Activated CD8-positive, alpha-beta memory T cell treated with anti-CD3 and anti-CD28 coated beads for 36 hours (primary cell): Measurements from ENCODE around the gene ZNF213. TPM values are rescaled to one million over a fixed set of nuclear protein-coding genes. Genes with fewer than 3 reads are reported as not detected.
"Not testable (repeated sequence)": the region's sequence is repeated elsewhere in the genome, so short reads cannot be mapped to it uniquely, and the experiment has no call there.

ENCODE experiments used
- CTCF ChIA-PET: fragments of 350-600 bp; sonication (Branson Sonifier 250); formaldehyde crosslinking; loops from one replicate; lab custom pipeline; 2021; ENCODE audit warnings: antibody characterized with exemption; lab: Charles Lee
- POLR2A ChIA-PET: fragments of 350-600 bp; sonication (Branson Sonifier 250); formaldehyde crosslinking; loops from one replicate; lab custom pipeline; 2021; ENCODE audit warnings: antibody characterized with exemption; lab: Charles Lee
- total RNA-seq, 2 experiments: library from RNA; stranded (reverse); gene quantifications; one replicate each; pipeline ENCODE4 v1.2.3, GENCODE V29; 2021

Gene ZNF213
- total RNA-seq, 2 experiments from 2014 or later: 8.6 to 9.2 TPM

GRCh38 chr16:3170440-3171180 is 35.8 kb downstream of the ZNF213 start:
- ChIA-PET CTCF (interaction anchor here (0.6 to 6.2 kb wide), 10 partner anchors 11 to 139 kb away, joined by 3 to 40 read pairs (median 4); no protein-coding TSS in a partner anchor), POLR2A (interaction anchor here (0.7 to 1.9 kb wide), 5 partner anchors 36 to 122 kb away, joined by 3 to 5 read pairs (median 3); partner anchors contain the start of genes IL32 and ZNF213)

- ChIA-PET CTCF (interaction anchor here (0.9 to 6.2 kb wide), 16 partner anchors 10 to 140 kb away, joined by 3 to 40 read pairs (median 4); no protein-coding TSS in a partner anchor), POLR2A (interaction anchor here (0.7 to 1.7 kb wide), 4 partner anchors 37 to 123 kb away, joined by 3 to 5 read pairs (median 3); partner anchors contain the start of gene ZNF213)
Measured at GRCh38 chr16:3171181-3171854, 36.5 kb downstream of the ZNF213 start.

DNA sequence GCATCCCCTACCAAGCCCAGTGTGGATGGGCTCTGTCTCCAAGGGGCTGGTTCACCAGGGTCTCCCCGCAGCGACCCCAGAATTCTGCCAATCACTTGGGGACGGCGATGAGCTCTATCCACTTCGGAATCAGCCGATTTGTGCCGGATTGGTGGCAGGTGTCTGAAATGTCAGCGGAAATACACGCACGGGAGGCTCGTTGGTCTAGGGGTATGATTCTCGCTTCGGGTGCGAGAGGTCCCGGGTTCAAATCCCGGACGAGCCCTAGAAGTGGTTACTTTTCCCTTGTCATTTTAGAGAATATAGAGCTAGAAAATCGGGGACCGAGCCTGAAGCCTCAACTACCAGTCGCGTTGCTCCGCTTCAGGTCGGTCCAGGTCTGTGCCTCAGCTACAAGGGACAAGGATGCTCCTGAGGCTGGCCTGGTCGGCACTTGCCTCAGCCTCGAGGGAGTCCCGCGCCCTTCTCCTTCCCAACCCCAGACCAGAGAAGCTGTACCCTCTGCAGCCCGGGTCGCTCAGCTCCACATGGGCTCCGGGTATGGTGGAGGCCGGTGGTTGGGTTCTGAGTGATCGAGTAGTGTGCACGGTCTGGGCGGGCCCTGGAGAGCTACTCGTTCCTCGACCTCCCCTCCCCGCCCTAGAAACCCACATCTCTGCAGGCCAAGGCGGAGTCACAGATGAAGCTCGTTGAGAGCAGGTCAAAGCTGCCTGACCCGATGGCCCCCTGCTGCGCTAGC is 37.2 kb downstream of the ZNF213 start:
- POLR2A ChIA-PET: interaction anchor here (0.6 to 1.7 kb wide), 4 partner anchors 22 to 111 kb away, joined by 3 to 5 read pairs (median 3); partner anchors contain the start of gene ZNF213
- CTCF ChIA-PET: interaction anchor here (0.8 to 6.2 kb wide), 11 partner anchors 9 to 145 kb away, joined by 3 to 40 read pairs (median 5); no protein-coding TSS in a partner anchor

GRCh38 chr16:3173892-3174617 is 39.2 kb downstream of the ZNF213 start:
- POLR2A ChIA-PET: no interaction called here
- CTCF ChIA-PET: interaction anchor here (0.7 to 6.2 kb wide), 4 partner anchors 13 to 39 kb away, joined by 3 to 40 read pairs (median 6); partner anchors contain the start of gene ZNF213

DNA sequence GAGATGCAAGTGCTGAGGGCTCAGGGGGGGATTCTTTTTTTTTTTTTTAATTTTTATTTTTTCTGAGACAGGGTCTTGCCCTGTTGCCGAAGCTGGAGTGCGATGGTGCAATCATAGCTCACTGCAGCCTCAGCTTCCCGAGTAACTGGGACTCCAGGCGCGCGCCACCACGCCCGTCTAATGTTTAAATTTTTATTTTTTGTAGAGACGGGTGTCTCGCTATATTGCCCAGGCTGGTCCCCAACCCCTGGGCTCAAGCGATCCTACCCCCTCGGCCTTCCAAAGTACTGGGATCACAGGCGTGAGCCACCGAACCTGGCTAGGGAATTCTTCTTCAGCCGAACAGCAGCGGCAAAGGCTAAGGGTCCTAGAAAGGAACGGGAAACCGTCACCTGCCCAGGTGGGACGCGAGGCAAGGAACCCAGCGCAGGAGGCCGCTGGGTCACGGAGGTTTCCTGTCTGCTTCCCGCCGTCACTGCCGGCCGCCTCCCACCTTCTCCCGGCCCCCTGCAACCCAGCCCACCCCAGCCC is 39.9 kb downstream of the ZNF213 start:
- ChIA-PET CTCF (interaction anchor here (1.1 to 6.2 kb wide), 5 partner anchors 15 to 147 kb away, joined by 3 to 40 read pairs (median 5); partner anchors contain the start of gene ZNF213), POLR2A (no interaction called here)

GRCh38 chr16:3175157-3176093 is 40.6 kb downstream of the ZNF213 start:
- ChIA-PET CTCF (interaction anchor here (0.6 to 1.6 kb wide), 3 partner anchors 14 to 147 kb away, joined by 3 to 5 read pairs (median 3); no protein-coding TSS in a partner anchor), POLR2A (no interaction called here)

DNA sequence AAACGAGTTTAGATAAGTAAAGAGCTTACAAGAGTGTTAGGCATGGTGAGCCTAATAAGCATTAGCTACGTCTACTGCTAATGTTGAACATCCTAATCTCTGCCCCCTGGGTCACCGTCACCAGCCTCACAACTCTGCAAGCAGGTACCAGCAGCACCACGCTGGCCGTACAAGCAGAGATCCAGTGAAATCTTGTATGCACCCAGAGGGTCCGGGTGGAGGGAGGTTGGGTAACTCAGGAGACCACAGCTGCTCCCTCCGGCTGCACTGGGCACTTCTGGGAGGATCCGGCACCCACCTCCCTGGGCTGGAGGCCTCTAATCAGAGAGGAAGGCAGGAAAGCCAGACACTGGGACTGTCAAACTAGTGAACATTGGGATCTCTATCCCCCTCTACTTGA is 44.8 kb downstream of the ZNF213 start:
- ChIA-PET POLR2A (no interaction called here), CTCF (interaction anchor here (0.7 to 1.7 kb wide), 2 partner anchors 9 to 145 kb away, joined by 3 to 5 read pairs; partner anchors contain the start of gene OR1F1)

- CTCF ChIA-PET: interaction anchor here (1.6 kb wide), 1 partner anchor 8 kb away, joined by 5 read pairs; no protein-coding TSS in a partner anchor
- POLR2A ChIA-PET: no interaction called here
Measured at GRCh38 chr16:3180445-3180878, 45.6 kb downstream of the ZNF213 start.

GRCh38 chr16:3182293-3182607 is 47.4 kb downstream of the ZNF213 start:
- CTCF ChIA-PET: interaction anchor here (0.8 to 1.3 kb wide), 6 partner anchors 10 to 53 kb away, joined by 3 to 4 read pairs (median 3); no protein-coding TSS in a partner anchor
- POLR2A ChIA-PET: not testable (repeated sequence)

DNA sequence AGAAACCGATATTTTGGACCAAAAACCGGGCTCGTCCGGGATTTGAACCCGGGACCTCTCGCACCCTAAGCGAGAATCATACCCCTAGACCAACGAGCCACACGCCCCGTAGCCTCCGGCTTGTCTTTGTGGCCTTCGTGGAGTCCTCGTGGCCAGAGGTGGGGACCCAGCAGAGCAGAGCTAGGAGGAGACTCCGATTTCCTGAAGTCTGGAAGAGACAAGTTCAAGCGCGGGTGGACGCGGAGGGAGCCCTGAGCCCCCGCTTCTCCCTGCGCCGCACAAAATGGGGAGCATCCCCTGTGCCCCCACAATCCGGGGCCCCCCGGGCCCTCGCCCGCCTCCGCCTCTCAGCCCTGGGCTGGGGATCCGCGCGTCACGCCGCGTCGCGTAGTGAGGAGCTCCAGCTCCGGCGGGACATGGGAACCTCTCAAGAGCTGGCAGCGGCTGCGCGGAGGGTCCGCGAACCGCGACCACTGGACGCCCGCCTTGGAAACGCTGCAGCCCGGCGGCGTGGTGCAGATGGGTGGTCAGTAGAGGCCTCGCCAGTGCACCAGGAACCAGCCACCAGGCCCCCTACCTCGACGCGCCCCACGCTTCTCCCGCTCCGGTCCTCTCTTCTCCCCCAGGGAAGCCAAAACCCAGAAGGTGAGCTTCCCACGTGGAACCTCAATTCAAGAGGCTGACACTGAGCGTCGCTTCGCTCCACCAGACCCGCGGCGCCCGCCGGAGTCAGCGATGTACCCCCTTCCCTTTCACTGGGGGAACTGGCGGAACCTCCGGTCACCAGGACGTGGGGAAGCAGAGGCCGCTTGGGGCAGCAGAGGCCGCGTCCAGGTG is 48.0 kb downstream of the ZNF213 start:
- POLR2A ChIA-PET: no interaction called here
- CTCF ChIA-PET: interaction anchor here (0.6 to 1.3 kb wide), 7 partner anchors 11 to 510 kb away, joined by 3 to 4 read pairs (median 3); no protein-coding TSS in a partner anchor

GRCh38 chr16:3183445-3184139 is 48.8 kb downstream of the ZNF213 start:
- POLR2A ChIA-PET: no interaction called here
- CTCF ChIA-PET: interaction anchor here (0.6 to 1.3 kb wide), 6 partner anchors 12 to 509 kb away, joined by 3 to 4 read pairs (median 4); no protein-coding TSS in a partner anchor

DNA sequence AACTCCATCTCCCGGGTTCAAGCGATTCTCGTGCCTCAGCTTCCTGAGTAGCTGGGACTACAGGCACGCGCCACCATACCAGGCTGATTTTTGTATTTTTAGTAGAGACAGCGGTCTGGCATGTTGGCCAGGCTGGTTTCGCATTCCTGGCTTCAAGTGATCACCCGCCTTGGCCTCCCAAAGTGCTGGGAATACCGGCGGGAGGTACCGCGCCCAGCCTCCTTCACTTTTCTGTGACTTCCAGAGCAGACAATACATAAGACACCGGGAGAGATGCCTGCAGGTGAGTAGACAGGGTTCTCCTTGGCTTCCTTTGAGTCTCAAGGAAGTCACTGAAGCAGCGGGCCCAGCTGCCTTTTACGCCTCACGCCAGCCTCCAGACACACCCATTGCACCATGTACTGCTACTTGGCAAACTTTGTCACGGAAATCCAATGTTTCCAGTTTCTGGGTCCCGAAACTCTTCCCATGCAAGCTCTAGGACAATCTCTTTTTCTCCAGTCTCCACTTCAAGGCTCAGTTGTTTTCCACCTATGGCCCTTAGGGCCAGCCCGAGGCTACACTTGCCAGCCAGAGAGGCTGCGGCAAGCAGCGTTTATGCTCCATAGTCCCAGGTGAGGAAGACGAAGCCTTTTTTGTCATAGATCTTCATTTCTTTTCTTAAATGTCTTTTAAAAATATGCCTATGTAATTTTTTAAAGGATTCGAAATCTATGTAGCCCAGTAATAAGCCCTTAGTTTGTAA is 52.3 kb downstream of the ZNF213 start:
- ChIA-PET CTCF (interaction anchor here (0.6 to 2.5 kb wide), 5 partner anchors 8 to 853 kb away, joined by 3 to 5 read pairs (median 3); no protein-coding TSS in a partner anchor), POLR2A (interaction anchor here (0.6 kb wide), 4 partner anchors 19 to 257 kb away, joined by 3 to 7 read pairs (median 5); partner anchors contain the start of gene NAA60)

- POLR2A ChIA-PET: interaction anchor here (0.6 kb wide), 4 partner anchors 20 to 256 kb away, joined by 3 to 7 read pairs (median 5); partner anchors contain the start of gene NAA60
- CTCF ChIA-PET: interaction anchor here (0.7 to 2.5 kb wide), 4 partner anchors 9 to 85 kb away, joined by 3 to 5 read pairs (median 3); no protein-coding TSS in a partner anchor
Measured at GRCh38 chr16:3187798-3188674, 53.2 kb downstream of the ZNF213 start, which contains the start of gene OR1F1. OR1F1 (plus strand) TSS chr16:3188204.
